ENCODE results near the gene FOXO6. TPM values are rescaled to one million over a fixed set of nuclear protein-coding genes. Genes with fewer than 3 reads are reported as not detected.

The FOXO6 gene
- total RNA-seq, 1 donor from 2014 or later: 11.7 TPM

GRCh38 chr1:41356752-41357151 is 4.5 kb upstream of the FOXO6 start:
- Mint-ChIP-seq H3K27me3 (ENCODE audit: unreplicated experiment) (peaks cover 3% of the 10 kb centered on the region), H3K4me3 (ENCODE audit: unreplicated experiment) (no peak overlapping the region), H3K27ac (ENCODE audit: unreplicated experiment) (no peak overlapping the region), H3K4me1 (ENCODE audit: low read depth, unreplicated experiment) (peaks cover 36% of the 10 kb centered on the region), H3K36me3 (ENCODE audit: unreplicated experiment) (no peaks in the 10 kb centered on the region), H3K9me3 (ENCODE audit: unreplicated experiment) (peaks cover 7% of the 10 kb centered on the region)
- TF ChIP-seq CTCF (IDR thresholded peaks at IDR 0.05; ENCODE audit: partially characterized antibody, unreplicated experiment): no peak
- DNase-seq: no peak

- Mint-ChIP-seq H3K4me3 (ENCODE audit: unreplicated experiment) (no peak overlapping the region), H3K36me3 (ENCODE audit: unreplicated experiment) (no peaks in the 10 kb centered on the region), H3K27ac (ENCODE audit: unreplicated experiment) (no peak overlapping the region), H3K9me3 (ENCODE audit: unreplicated experiment) (peaks cover 7% of the 10 kb centered on the region), H3K4me1 (ENCODE audit: low read depth, unreplicated experiment) (peaks cover 32% of the 10 kb centered on the region), H3K27me3 (ENCODE audit: unreplicated experiment) (peaks cover 3% of the 10 kb centered on the region)
- no peak for TF ChIP-seq CTCF (IDR thresholded peaks at IDR 0.05; ENCODE audit: partially characterized antibody, unreplicated experiment)
- DNase-seq: no peak
These were observed 3.7 kb upstream of the FOXO6 start for GRCh38 chr1:41357451-41358101.

GRCh38 chr1:41358131-41359021 is 2.9 kb upstream of the FOXO6 start:
- Mint-ChIP-seq H3K27me3 (ENCODE audit: unreplicated experiment) (peaks cover 3% of the 10 kb centered on the region), H3K9me3 (ENCODE audit: unreplicated experiment) (peaks cover 7% of the 10 kb centered on the region), H3K27ac (ENCODE audit: unreplicated experiment) (peak overlapping the region; percentile 3), H3K4me3 (ENCODE audit: unreplicated experiment) (no peak overlapping the region), H3K36me3 (ENCODE audit: unreplicated experiment) (no peaks in the 10 kb centered on the region), H3K4me1 (ENCODE audit: low read depth, unreplicated experiment) (peaks cover 35% of the 10 kb centered on the region)
- no peak for TF ChIP-seq CTCF (IDR thresholded peaks at IDR 0.05; ENCODE audit: partially characterized antibody, unreplicated experiment)
- no peak for DNase-seq

GRCh38 chr1:41359211-41360073 is 1.8 kb upstream of the FOXO6 start:
- Mint-ChIP-seq H3K4me1 (ENCODE audit: low read depth, unreplicated experiment) (peaks cover 40% of the 10 kb centered on the region), H3K9me3 (ENCODE audit: unreplicated experiment) (peaks cover 7% of the 10 kb centered on the region), H3K27ac (ENCODE audit: unreplicated experiment) (peak overlapping the region; percentile 3), H3K4me3 (ENCODE audit: unreplicated experiment) (peak overlapping the region; percentile 6), H3K36me3 (ENCODE audit: unreplicated experiment) (no peaks in the 10 kb centered on the region), H3K27me3 (ENCODE audit: unreplicated experiment) (peaks cover 3% of the 10 kb centered on the region)
- no peak for TF ChIP-seq CTCF (IDR thresholded peaks at IDR 0.05; ENCODE audit: partially characterized antibody, unreplicated experiment)
- DNase-seq: no peak
